Caco-2 (cell line): ENCODE results near the gene QSER1. TPM values are rescaled to one million over a fixed set of nuclear protein-coding genes. Genes with fewer than 3 reads are reported as not detected.

Source experiments
- BruUV-seq: library from RNA; stranded (reverse); fragments of 400-500 nt; replicated peaks from 2 replicates; lab custom pipeline; 2021; lab: Mats Ljungman, UMichigan
- CTCF ChIA-PET: fragments of 300-600 bp; sonication (Branson Sonifier 250); formaldehyde crosslinking; loops from one replicate; lab custom pipeline; 2022; ENCODE audit warnings: antibody characterized with exemption; lab: Charles Lee
- POLR2A ChIA-PET: fragments of 300-600 bp; sonication (Branson Sonifier 250); formaldehyde crosslinking; loops from one replicate; lab custom pipeline; 2022; ENCODE audit warnings: antibody characterized with exemption; lab: Charles Lee
- DNase-seq, 2 experiments: peaks; one replicate each; pipeline versions ENCODE4 v3.0.0 to v3.0.0-alpha.2; 2020 to 2022
- H3K27me3 ChIP-seq: replicated peaks from 2 replicates; pipeline ENCODE4 v1.6.0; 2011; ENCODE audit warnings: low read length; ENCODE audit not compliant: control insufficient read depth, insufficient read depth
- H3K36me3 ChIP-seq: 2 replicates; pipeline ENCODE4 v1.5.1; 2011; ENCODE audit warnings: low read length; ENCODE audit not compliant: control insufficient read depth, insufficient read depth
- H3K4me1 ChIP-seq: fragments of 250-450 bp; sonication (Bioruptor Pico); 2 replicates; pipeline ENCODE4 v1.5.1; 2020; ENCODE audit warnings: mild to moderate bottlenecking
- H3K4me3 ChIP-seq: 2 replicates; pipeline ENCODE4 v1.5.1; 2011; ENCODE audit warnings: low read depth, mild to moderate bottlenecking, control low read depth, low read length
- H3K9me3 ChIP-seq: fragments of 250-450 bp; sonication (Bioruptor Pico); 2 replicates; pipeline ENCODE4 v1.5.1; 2020; ENCODE audit warnings: mild to moderate bottlenecking, moderate library complexity
- H3K27ac Mint-ChIP-seq: one replicate; pipeline ENCODE4 v1.8.0; 2022; ENCODE audit warnings: mixed read lengths; ENCODE audit not compliant: unreplicated experiment
- H3K27me3 Mint-ChIP-seq: one replicate; pipeline ENCODE4 v1.8.0; 2022; ENCODE audit warnings: mixed read lengths; ENCODE audit not compliant: insufficient read depth, unreplicated experiment
- H3K36me3 Mint-ChIP-seq: one replicate; pipeline ENCODE4 v1.8.0; 2022; ENCODE audit warnings: mild to moderate bottlenecking, mixed read lengths; ENCODE audit not compliant: insufficient read depth, unreplicated experiment
- H3K4me1 Mint-ChIP-seq: one replicate; pipeline ENCODE4 v1.8.0; 2022; ENCODE audit warnings: low read depth, mixed read lengths; ENCODE audit not compliant: unreplicated experiment
- H3K4me3 Mint-ChIP-seq: one replicate; pipeline ENCODE4 v1.8.0; 2022; ENCODE audit warnings: mild to moderate bottlenecking, moderate library complexity, mixed read lengths; ENCODE audit not compliant: unreplicated experiment
- H3K9me3 Mint-ChIP-seq: one replicate; pipeline ENCODE4 v1.8.0; 2022; ENCODE audit warnings: mixed read lengths; ENCODE audit not compliant: unreplicated experiment
- CTCF ChIP-seq, 2 experiments: fragments of 200-600 bp in 1 of 2; IDR thresholded peaks; 1 replicate in 1 of 2; 2 replicates in 1 of 2; pipeline versions ENCODE4 v1.5.1 to v1.8.0; 2011 to 2022; ENCODE audit warnings: antibody characterized with exemption in 1 of 2, control low read depth in 1 of 2, inconsistent platforms in 1 of 2, low read depth in 1 of 2, low read length in 1 of 2, mild to moderate bottlenecking in 1 of 2, moderate library complexity in 1 of 2; ENCODE audit not compliant: insufficient read depth in 1 of 2, severe bottlenecking in 1 of 2, unreplicated experiment in 1 of 2
- intact Hi-C: fragments of 100-400 bp; cut with micrococcal nuclease; formaldehyde crosslinking; loops from one replicate; pipeline ENCODE4 v1.10.0; 2022; ENCODE audit not compliant: unreplicated experiment
- total RNA-seq: library from RNA; stranded (reverse); gene quantifications from 2 replicates; pipeline ENCODE4 v1.2.3, GENCODE V29; 2022

The QSER1 gene
- total RNA-seq, 1 experiment from 2014 or later, result 45.0 TPM

GRCh38 chr11:33017478-33017877 is 124.9 kb downstream of the QSER1 start:
- intact Hi-C loops, result loop anchor here (2.0 kb wide), 1 partner anchor 57 kb away; no protein-coding TSS in a partner anchor
- CTCF ChIA-PET, result no interaction called here
- POLR2A ChIA-PET, result no interaction called here

GRCh38 chr11:33017965-33018364 is 125.4 kb downstream of the QSER1 start:
- Histone ChIP-seq H3K4me3 (peak overlapping the region; percentile 73), H3K4me1 (peaks cover 16% of the 10 kb centered on the region), H3K36me3 (no peaks in the 10 kb centered on the region), H3K27me3 (no peaks in the 10 kb centered on the region), H3K9me3 (no peaks in the 10 kb centered on the region)
- Mint-ChIP-seq H3K27ac (peak overlapping the region; percentile 42), H3K4me1 (peaks cover 28% of the 10 kb centered on the region), H3K9me3 (no peaks in the 10 kb centered on the region), H3K4me3 (peak overlapping the region; percentile 98), H3K27me3 (no peaks in the 10 kb centered on the region), H3K36me3 (peaks cover 13% of the 10 kb centered on the region)
- CTCF ChIA-PET, result no interaction called here
- DNase-seq, result no peak
- intact Hi-C loops, result loop anchor here (2.0 kb wide), 1 partner anchor 57 kb away; no protein-coding TSS in a partner anchor
- TF ChIP-seq CTCF (IDR thresholded peaks at IDR 0.05; ENCODE audit: insufficient read depth in 1 of 2, low read depth in 1 of 2, low read length in 1 of 2, severe bottlenecking in 1 of 2, unreplicated experiment in 1 of 2), result no peak
- BruUV-seq, result no TSS peak
- POLR2A ChIA-PET, result no interaction called here

More at GRCh38 chr11:33017478-33017877, 124.9 kb downstream of the QSER1 start:
- Mint-ChIP-seq H3K4me3 (peak overlapping the region; percentile 98), H3K9me3 (no peaks in the 10 kb centered on the region), H3K4me1 (peaks cover 28% of the 10 kb centered on the region), H3K36me3 (peaks cover 13% of the 10 kb centered on the region), H3K27ac (peak overlapping the region; percentile 42), H3K27me3 (no peaks in the 10 kb centered on the region)
- no peaks in the 10 kb centered on the region for H3K9me3 ChIP-seq
- H3K4me1 ChIP-seq, result peaks cover 16% of the 10 kb centered on the region
- BruUV-seq, result no TSS peak
- no peaks in the 10 kb centered on the region for H3K36me3 ChIP-seq
- DNase-seq, result no peak
- no peaks in the 10 kb centered on the region for H3K27me3 ChIP-seq
- peak overlapping the region; percentile 73 for H3K4me3 ChIP-seq
- TF ChIP-seq CTCF (IDR thresholded peaks at IDR 0.05; ENCODE audit: insufficient read depth in 1 of 2, low read depth in 1 of 2, low read length in 1 of 2, severe bottlenecking in 1 of 2, unreplicated experiment in 1 of 2), result no peak

- Mint-ChIP-seq H3K27me3 (no peaks in the 10 kb centered on the region), H3K27ac (no peak overlapping the region), H3K4me3 (no peak overlapping the region), H3K4me1 (peaks cover 28% of the 10 kb centered on the region), H3K36me3 (peaks cover 13% of the 10 kb centered on the region), H3K9me3 (no peaks in the 10 kb centered on the region)
- Histone ChIP-seq H3K27me3 (no peaks in the 10 kb centered on the region), H3K9me3 (no peaks in the 10 kb centered on the region), H3K36me3 (no peaks in the 10 kb centered on the region), H3K4me1 (peaks cover 16% of the 10 kb centered on the region), H3K4me3 (no peak overlapping the region)
- intact Hi-C loops, result no loop called here
- no peak for DNase-seq
- ChIA-PET CTCF (no interaction called here), POLR2A (interaction anchor here (0.6 kb wide), 1 partner anchor 43 kb away, joined by 4 read pairs; no protein-coding TSS in a partner anchor)
- TF ChIP-seq CTCF (IDR thresholded peaks at IDR 0.05; ENCODE audit: insufficient read depth in 1 of 2, low read depth in 1 of 2, low read length in 1 of 2, severe bottlenecking in 1 of 2, unreplicated experiment in 1 of 2), result no peak
- no TSS peak for BruUV-seq
These were observed 126.2 kb downstream of the QSER1 start for GRCh38 chr11:33018840-33019239.
